GM12878 (cell line): ENCODE data around the gene GSTM5. TPM values are rescaled to one million over a fixed set of nuclear protein-coding genes. Genes with fewer than 3 reads are reported as not detected.

Experiments
- ATAC-seq: fragments of 200-7000 bp; cut with Tn5 transposase; 3 replicates; pipeline ENCODE4 v1.9.1; 2020; ENCODE audit warnings: mild to moderate bottlenecking, moderate library complexity
- BruUV-seq: library from RNA; stranded (reverse); fragments of 400-500 nt; replicated peaks from 2 replicates; lab custom pipeline; 2021; lab: Mats Ljungman, UMichigan
- CTCF ChIA-PET: fragments of 300-600 bp; sonication (Branson Sonifier 250); formaldehyde crosslinking; extraction: SDS; loops from one replicate; lab custom pipeline; 2021; ENCODE audit warnings: inconsistent platforms; lab: Yijun Ruan, JAX
- POLR2A ChIA-PET: fragments of 350-600 bp; formaldehyde crosslinking; extraction: SDS; loops from one replicate; lab custom pipeline; 2021; ENCODE audit warnings: inconsistent platforms; lab: Charles Lee
- RAD21 ChIA-PET: fragments of 300-600 bp; sonication (Branson Sonifier 250); formaldehyde crosslinking; loops from one replicate; lab custom pipeline; 2023; ENCODE audit warnings: antibody characterized with exemption; ENCODE audit not compliant: unreplicated experiment; lab: Charles Lee
- SMC1A ChIA-PET: fragments of 300-600 bp; sonication (Branson Sonifier 250); formaldehyde crosslinking; loops from one replicate; lab custom pipeline; 2023; ENCODE audit not compliant: unreplicated experiment, uncharacterized antibody; lab: Charles Lee
- DNase-seq: peaks from one replicate; pipeline ENCODE4 v3.0.0-alpha.2; 2011; ENCODE audit warnings: low read depth, low spot score
- FAIRE-seq: peaks from 3 replicates; lab custom pipeline; 2011; peaks lifted over from hg19 to GRCh38; lab: Jason Lieb, UNC
- H2AFZ ChIP-seq: 2 replicates; pipeline ENCODE4 v1.6.0; 2011; ENCODE audit warnings: low read depth, low read length, control low read depth; ENCODE audit not compliant: control insufficient read depth
- H3K27ac ChIP-seq: 2 replicates; pipeline ENCODE4 v1.5.1; 2011; ENCODE audit warnings: control low read depth; ENCODE audit not compliant: control insufficient read depth, insufficient read depth
- H3K27me3 ChIP-seq, 2 experiments: replicated peaks in 1 of 2; 2 replicates each; pipeline versions ENCODE4 v1.6.0 to v1.6.1; 2011; ENCODE audit warnings: low read length in 1 of 2; ENCODE audit not compliant: control insufficient read depth in 2 of 2, insufficient read depth in 2 of 2
- H3K36me3 ChIP-seq, 2 experiments: 2 replicates each; pipeline ENCODE4 v1.5.1; 2011; ENCODE audit warnings: low read length in 1 of 2; ENCODE audit not compliant: control insufficient read depth in 2 of 2, insufficient read depth in 2 of 2
- H3K4me1 ChIP-seq: 2 replicates; pipeline ENCODE4 v1.6.1; 2011; ENCODE audit warnings: mild to moderate bottlenecking, low read length, moderate library complexity, mixed read lengths; ENCODE audit not compliant: control insufficient read depth, insufficient read depth
- H3K4me2 ChIP-seq: 2 replicates; pipeline ENCODE4 v1.6.0; 2011; ENCODE audit warnings: control low read depth; ENCODE audit not compliant: control insufficient read depth, insufficient read depth
- H3K4me3 ChIP-seq: fragments of 200-600 bp; sonication (generic); 2 replicates; pipeline ENCODE4 v1.5.1; 2016
- H3K79me2 ChIP-seq: 2 replicates; pipeline ENCODE4 v1.6.0; 2011; ENCODE audit warnings: low read length; ENCODE audit not compliant: control insufficient read depth, insufficient read depth
- H3K9ac ChIP-seq: 2 replicates; pipeline ENCODE4 v1.8.0; 2011; ENCODE audit warnings: low read length, control low read depth, mixed read lengths; ENCODE audit not compliant: control insufficient read depth, insufficient read depth
- H3K9me3 ChIP-seq: replicated peaks from 3 replicates; pipeline ENCODE4 v1.5.1; 2011; ENCODE audit warnings: mild to moderate bottlenecking, low read length; ENCODE audit not compliant: control insufficient read depth, insufficient read depth
- H4K20me1 ChIP-seq: 2 replicates; pipeline ENCODE4 v1.6.0; 2011; ENCODE audit not compliant: control insufficient read depth, insufficient read depth
- ATF7 ChIP-seq: fragments of 450-650 bp; IDR thresholded peaks from 2 replicates; pipeline ENCODE4 v1.6.1; 2016; ENCODE audit warnings: low read depth, mild to moderate bottlenecking
- ESRRA ChIP-seq: IDR thresholded peaks from 2 replicates; pipeline ENCODE4 v1.6.1; 2012; ENCODE audit warnings: mild to moderate bottlenecking, low read length, improper control_type of control experiment
- HCFC1 ChIP-seq: fragments of 150-350 bp; IDR thresholded peaks from 2 replicates; pipeline ENCODE4 v1.6.1; 2014; ENCODE audit warnings: low read length
- HDAC6 ChIP-seq: fragments of 200-600 bp; sonication (generic); IDR thresholded peaks from one replicate; pipeline ENCODE4 v1.8.0; 2017; ENCODE audit warnings: antibody characterized with exemption; ENCODE audit not compliant: unreplicated experiment
- JUND ChIP-seq: IDR thresholded peaks from 2 replicates; pipeline ENCODE4 v1.6.1; 2012; ENCODE audit warnings: low read depth, mild to moderate bottlenecking, low read length, improper control_type of control experiment, moderate library complexity
- MYC ChIP-seq: IDR thresholded peaks from 2 replicates; pipeline ENCODE4 v1.6.1; 2011; ENCODE audit warnings: mild to moderate bottlenecking, low read length, moderate library complexity, inconsistent platforms; ENCODE audit not compliant: insufficient read depth, insufficient replicate concordance, insufficient read length, severe bottlenecking
- NBN ChIP-seq: fragments of 450-650 bp; IDR thresholded peaks from 2 replicates; pipeline ENCODE4 v1.6.1; 2016
- NR2F1 ChIP-seq: fragments of 450-650 bp; conservative IDR thresholded peaks from 2 replicates; pipeline ENCODE4 v1.6.1; 2017; ENCODE audit warnings: mild to moderate bottlenecking
- WGBS: methylation state at CpG from one replicate; pipeline ENCODE4 v1.1.6; 2016; ENCODE audit warnings: low lambda C conversion rate; ENCODE audit not compliant: insufficient replicate concordance, insufficient coverage; ENCODE audit errors: missing lambda C conversion rate; 5-methylcytosine and 5-hydroxymethylcytosine counted together
- in situ Hi-C: fragments of 300-500 bp; cut with MboI; formaldehyde crosslinking; loops from 9 replicates; pipeline ENCODE4 v1.14.3; 2018; ENCODE audit warnings: mixed read lengths
- intact Hi-C: fragments of 100-400 bp; cut with micrococcal nuclease; formaldehyde crosslinking; loops from one replicate; pipeline ENCODE4 v1.14.2; 2022; ENCODE audit not compliant: unreplicated experiment
- polyA plus RNA-seq, 11 experiments: library from polyadenylated mRNA; depleted of rRNA in 4 of 11; unstranded in 6 of 11; stranded (reverse) in 5 of 11; fragments of >200 nt; fragmentation: Nextera tagmentation in 4 of 11; fragmentation: Illumina TruSeq in 1 of 11; extraction: Ambion mirVana in 4 of 11; extraction: Trizol in 1 of 11; gene quantifications; 1 replicate in 1 of 11; 2 replicates in 10 of 11; pipeline versions ENCODE4 v1.2.1 to v1.2.3, GENCODE V29; 2011 to 2016; ENCODE audit warnings: inconsistent platforms in 2 of 11, missing spikeins in 2 of 11, low read depth in 1 of 11
- total RNA-seq, 4 experiments: library from RNA; depleted of rRNA in 3 of 4; stranded (reverse); fragments of >200 nt in 3 of 4; fragmentation: Illumina TruSeq in 1 of 4; extraction: Trizol in 1 of 4; gene quantifications; 2 replicates each; pipeline versions ENCODE4 v1.2.1 to v1.2.3, GENCODE V29; 2013 to 2021
- TF ChIP-seq, protein P1 (sequence below): fragments of 450-650 bp; IDR thresholded peaks from 2 replicates; pipeline ENCODE4 v1.6.1; 2017; ENCODE audit warnings: mild to moderate bottlenecking
- TF ChIP-seq, protein P2 (sequence below): IDR thresholded peaks from 2 replicates; pipeline ENCODE4 v1.6.1; 2011; ENCODE audit warnings: low read depth, low read length, improper control_type of control experiment, borderline replicate concordance
- TF ChIP-seq, protein P3 (sequence below): IDR thresholded peaks from 2 replicates; pipeline ENCODE4 v1.6.1; 2012; ENCODE audit warnings: low read depth, low read length, improper control_type of control experiment
- TF ChIP-seq, protein P4 (sequence below), 3 experiments: IDR thresholded peaks in 2 of 3; conservative IDR thresholded peaks in 1 of 3; 2 replicates each; pipeline ENCODE4 v1.5.1; 2011; ENCODE audit warnings: low read depth in 3 of 3, low read length in 3 of 3, mild to moderate bottlenecking in 3 of 3, control low read depth in 2 of 3, moderate library complexity in 2 of 3, inconsistent platforms in 1 of 3, mixed read lengths in 1 of 3; ENCODE audit not compliant: control insufficient read depth in 2 of 3, insufficient read depth in 1 of 3; ENCODE audit errors: extremely low read depth in 1 of 3

GSTM5 gene
- total and polyA plus RNA-seq, 10 of the 15 experiments (the other 5 are each of a cell fraction or from before 2014, with no cell fraction given), result 0.10 to 0.37 (median 0.26) TPM; not detected in 1

DNA sequence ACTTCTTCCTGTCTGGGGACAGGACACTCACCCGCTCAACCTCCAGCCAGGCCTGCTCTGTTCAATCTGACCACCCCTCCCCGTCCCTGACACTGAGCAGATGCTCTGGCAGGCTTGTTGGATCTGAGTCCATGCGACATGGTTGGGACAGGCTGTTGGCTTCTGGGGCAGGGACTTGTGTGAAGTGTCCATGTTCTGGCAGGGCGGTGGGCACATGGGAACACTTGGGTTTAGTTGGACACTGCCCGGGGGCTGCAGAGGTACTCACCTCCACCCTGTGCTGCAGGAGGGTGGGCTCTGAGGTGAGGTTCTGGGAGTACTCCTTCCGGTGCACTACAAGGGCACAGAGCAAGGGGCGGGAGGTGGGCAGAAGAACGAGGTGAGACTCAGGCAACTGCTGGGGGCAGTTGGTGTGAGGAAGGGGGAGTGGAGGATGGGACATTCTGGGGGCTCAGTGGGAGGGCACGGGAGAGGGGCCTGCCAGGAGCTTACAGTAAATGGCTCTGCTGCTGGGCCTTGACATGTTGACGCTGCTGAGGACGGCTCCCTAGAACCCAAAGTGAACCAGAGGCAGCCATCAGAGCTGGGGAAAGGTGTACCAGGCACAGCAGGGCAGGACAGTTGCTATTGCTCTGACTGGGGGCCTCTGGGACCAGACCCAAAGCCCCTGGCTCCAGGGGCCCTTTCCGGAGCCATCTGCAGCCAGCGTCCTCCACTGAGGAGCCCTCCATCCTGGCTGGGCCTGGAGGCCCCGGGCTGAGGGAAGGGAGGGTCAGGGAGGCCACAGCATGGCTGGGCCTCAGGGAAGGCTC is 49.4 kb downstream of the GSTM5 start:
- TF ChIP-seq ESRRA, result no peak
- no peak for TF ChIP-seq MYC
- no peak for TF ChIP-seq JUND
- no peak for TF ChIP-seq NR2F1
- TF ChIP-seq, protein P1, sequence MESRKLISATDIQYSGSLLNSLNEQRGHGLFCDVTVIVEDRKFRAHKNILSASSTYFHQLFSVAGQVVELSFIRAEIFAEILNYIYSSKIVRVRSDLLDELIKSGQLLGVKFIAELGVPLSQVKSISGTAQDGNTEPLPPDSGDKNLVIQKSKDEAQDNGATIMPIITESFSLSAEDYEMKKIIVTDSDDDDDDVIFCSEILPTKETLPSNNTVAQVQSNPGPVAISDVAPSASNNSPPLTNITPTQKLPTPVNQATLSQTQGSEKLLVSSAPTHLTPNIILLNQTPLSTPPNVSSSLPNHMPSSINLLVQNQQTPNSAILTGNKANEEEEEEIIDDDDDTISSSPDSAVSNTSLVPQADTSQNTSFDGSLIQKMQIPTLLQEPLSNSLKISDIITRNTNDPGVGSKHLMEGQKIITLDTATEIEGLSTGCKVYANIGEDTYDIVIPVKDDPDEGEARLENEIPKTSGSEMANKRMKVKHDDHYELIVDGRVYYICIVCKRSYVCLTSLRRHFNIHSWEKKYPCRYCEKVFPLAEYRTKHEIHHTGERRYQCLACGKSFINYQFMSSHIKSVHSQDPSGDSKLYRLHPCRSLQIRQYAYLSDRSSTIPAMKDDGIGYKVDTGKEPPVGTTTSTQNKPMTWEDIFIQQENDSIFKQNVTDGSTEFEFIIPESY, result no peak
- no peak for TF ChIP-seq HCFC1
- TF ChIP-seq ATF7, result no peak
- no peak for TF ChIP-seq HDAC6
- TF ChIP-seq, protein P2, sequence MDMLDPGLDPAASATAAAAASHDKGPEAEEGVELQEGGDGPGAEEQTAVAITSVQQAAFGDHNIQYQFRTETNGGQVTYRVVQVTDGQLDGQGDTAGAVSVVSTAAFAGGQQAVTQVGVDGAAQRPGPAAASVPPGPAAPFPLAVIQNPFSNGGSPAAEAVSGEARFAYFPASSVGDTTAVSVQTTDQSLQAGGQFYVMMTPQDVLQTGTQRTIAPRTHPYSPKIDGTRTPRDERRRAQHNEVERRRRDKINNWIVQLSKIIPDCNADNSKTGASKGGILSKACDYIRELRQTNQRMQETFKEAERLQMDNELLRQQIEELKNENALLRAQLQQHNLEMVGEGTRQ, result no peak
- TF ChIP-seq NBN, result no peak
- TF ChIP-seq, protein P3, sequence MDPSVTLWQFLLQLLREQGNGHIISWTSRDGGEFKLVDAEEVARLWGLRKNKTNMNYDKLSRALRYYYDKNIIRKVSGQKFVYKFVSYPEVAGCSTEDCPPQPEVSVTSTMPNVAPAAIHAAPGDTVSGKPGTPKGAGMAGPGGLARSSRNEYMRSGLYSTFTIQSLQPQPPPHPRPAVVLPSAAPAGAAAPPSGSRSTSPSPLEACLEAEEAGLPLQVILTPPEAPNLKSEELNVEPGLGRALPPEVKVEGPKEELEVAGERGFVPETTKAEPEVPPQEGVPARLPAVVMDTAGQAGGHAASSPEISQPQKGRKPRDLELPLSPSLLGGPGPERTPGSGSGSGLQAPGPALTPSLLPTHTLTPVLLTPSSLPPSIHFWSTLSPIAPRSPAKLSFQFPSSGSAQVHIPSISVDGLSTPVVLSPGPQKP, result no peak
- TF ChIP-seq, protein P4, sequence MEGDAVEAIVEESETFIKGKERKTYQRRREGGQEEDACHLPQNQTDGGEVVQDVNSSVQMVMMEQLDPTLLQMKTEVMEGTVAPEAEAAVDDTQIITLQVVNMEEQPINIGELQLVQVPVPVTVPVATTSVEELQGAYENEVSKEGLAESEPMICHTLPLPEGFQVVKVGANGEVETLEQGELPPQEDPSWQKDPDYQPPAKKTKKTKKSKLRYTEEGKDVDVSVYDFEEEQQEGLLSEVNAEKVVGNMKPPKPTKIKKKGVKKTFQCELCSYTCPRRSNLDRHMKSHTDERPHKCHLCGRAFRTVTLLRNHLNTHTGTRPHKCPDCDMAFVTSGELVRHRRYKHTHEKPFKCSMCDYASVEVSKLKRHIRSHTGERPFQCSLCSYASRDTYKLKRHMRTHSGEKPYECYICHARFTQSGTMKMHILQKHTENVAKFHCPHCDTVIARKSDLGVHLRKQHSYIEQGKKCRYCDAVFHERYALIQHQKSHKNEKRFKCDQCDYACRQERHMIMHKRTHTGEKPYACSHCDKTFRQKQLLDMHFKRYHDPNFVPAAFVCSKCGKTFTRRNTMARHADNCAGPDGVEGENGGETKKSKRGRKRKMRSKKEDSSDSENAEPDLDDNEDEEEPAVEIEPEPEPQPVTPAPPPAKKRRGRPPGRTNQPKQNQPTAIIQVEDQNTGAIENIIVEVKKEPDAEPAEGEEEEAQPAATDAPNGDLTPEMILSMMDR (IDR thresholded peaks at IDR 0.05 in 2 of 3, conservative IDR thresholded peaks at IDR 0.05 in 1 of 3; ENCODE audit: control insufficient read depth in 2 of 3, extremely low read depth in 1 of 3, insufficient read depth in 1 of 3, low read depth in 3 of 3, low read length in 3 of 3), result no peak
- WGBS, result 50% methylated on average over 13 of the region's 14 CpGs
- Histone ChIP-seq H3K79me2 (no peaks in the 10 kb centered on the region), H3K4me2 (no peak overlapping the region), H3K27me3 (no peaks in the 10 kb centered on the region; a peak in 1 of 4 replicates), H3K27ac (no peak overlapping the region), H3K4me1 (no peaks in the 10 kb centered on the region), H3K9me3 (no peaks in the 10 kb centered on the region), H3K9ac (no peak overlapping the region), H3K36me3 (no peaks in the 10 kb centered on the region), H3K4me3 (no peak overlapping the region), H4K20me1 (no peaks in the 10 kb centered on the region), H2AFZ (no peak overlapping the region)
- ATAC-seq, result no peak
- ChIA-PET POLR2A (no interaction called here), CTCF (interaction anchor here (0.9 to 2.6 kb wide), 2 partner anchors 121 to 223 kb away, joined by 3 to 13 read pairs; partner anchors contain the start of gene AHCYL1), RAD21 (interaction anchor here (1.0 kb wide), 1 partner anchor 222 kb away, joined by 3 read pairs; no protein-coding TSS in a partner anchor), SMC1A (no interaction called here)
- in situ Hi-C loops, result no loop called here
- FAIRE-seq, result no peak
- BruUV-seq, result no TSS peak
- no peak for DNase-seq
- intact Hi-C loops, result no loop called here
